Endothelial cell of umbilical vein (primary cell): ENCODE data around the gene TM9SF2. TPM values are rescaled to one million over a fixed set of nuclear protein-coding genes. Genes with fewer than 3 reads are reported as not detected.

Experiments
- BruUV-seq: library from RNA; stranded (reverse); fragments of 400-500 nt; replicated peaks from 2 replicates; lab custom pipeline; 2021; lab: Mats Ljungman, UMichigan
- CTCF ChIA-PET: fragments of 300-600, 350-600 bp; sonication (Branson Sonifier 250); formaldehyde crosslinking; loops from one replicate; lab custom pipeline; 2021; ENCODE audit warnings: antibody characterized with exemption, inconsistent platforms; lab: Charles Lee
- POLR2A ChIA-PET: fragments of 300-600, 350-600 bp; sonication (Branson Sonifier 250); formaldehyde crosslinking; loops from one replicate; lab custom pipeline; 2021; ENCODE audit warnings: antibody characterized with exemption, inconsistent platforms; lab: Charles Lee
- DNase-seq: peaks from one replicate; pipeline ENCODE4 v3.0.0-alpha.2; 2011; ENCODE audit warnings: low read depth, low spot score
- FAIRE-seq: peaks from 2 replicates; lab custom pipeline; 2011; peaks lifted over from hg19 to GRCh38; lab: Jason Lieb, UNC
- H2AFZ ChIP-seq: 2 replicates; pipeline ENCODE4 v1.6.0; 2012; ENCODE audit warnings: low read depth, low read length, control low read depth, inconsistent platforms
- H3K27ac ChIP-seq: 2 replicates; pipeline ENCODE4 v1.5.1; 2011; ENCODE audit warnings: low read depth, mild to moderate bottlenecking, control low read depth, low read length, moderate library complexity; ENCODE audit not compliant: insufficient read depth
- H3K27me3 ChIP-seq, 2 experiments: 2 replicates each; pipeline versions ENCODE4 v1.6.0 to v1.6.1; 2011; ENCODE audit warnings: low read length in 2 of 2, mixed read lengths in 1 of 2; ENCODE audit not compliant: control insufficient read depth in 2 of 2, insufficient read depth in 2 of 2
- H3K36me3 ChIP-seq, 2 experiments: 2 replicates in 1 of 2; 3 replicates in 1 of 2; pipeline ENCODE4 v1.5.1; 2011; ENCODE audit warnings: low read length in 2 of 2, mild to moderate bottlenecking in 1 of 2, moderate library complexity in 1 of 2; ENCODE audit not compliant: control insufficient read depth in 2 of 2, insufficient read depth in 2 of 2; ENCODE audit errors: extremely low read depth in 1 of 2
- H3K4me1 ChIP-seq: 3 replicates; pipeline ENCODE4 v1.5.1; 2011; ENCODE audit warnings: mild to moderate bottlenecking, low read length; ENCODE audit not compliant: control insufficient read depth, insufficient read depth; ENCODE audit errors: extremely low read depth
- H3K4me2 ChIP-seq: 2 replicates; pipeline ENCODE4 v1.6.1; 2011; ENCODE audit warnings: low read length, control low read depth, mixed read lengths; ENCODE audit not compliant: insufficient read depth
- H3K4me3 ChIP-seq, 3 experiments: fragments of 200-600 bp in 1 of 3; sonication (generic), shearing (Covaris generic) in 1 of 3; replicated peaks in 1 of 3; 2 replicates each; pipeline ENCODE4 v1.5.1; 2011 to 2016; ENCODE audit warnings: control low read depth in 3 of 3, low read length in 3 of 3, mild to moderate bottlenecking in 2 of 3, inconsistent platforms in 1 of 3, low read depth in 1 of 3, moderate library complexity in 1 of 3; ENCODE audit not compliant: insufficient read depth in 1 of 3
- H3K79me2 ChIP-seq: 2 replicates; pipeline ENCODE4 v1.6.0; 2012; ENCODE audit warnings: low read length, inconsistent platforms; ENCODE audit not compliant: control insufficient read depth, insufficient read depth
- H3K9ac ChIP-seq: replicated peaks from 2 replicates; pipeline ENCODE3; 2011; ENCODE audit warnings: low read length, control low read depth; ENCODE audit not compliant: insufficient read depth; ENCODE audit errors: extremely low read depth
- H3K9me1 ChIP-seq: replicated peaks from 3 replicates; pipeline ENCODE4 v1.6.0; 2011; ENCODE audit warnings: mild to moderate bottlenecking, low read length; ENCODE audit not compliant: control insufficient read depth, insufficient read depth; ENCODE audit errors: extremely low read depth
- H3K9me3 ChIP-seq: replicated peaks from 2 replicates; pipeline ENCODE4 v1.5.1; 2012; ENCODE audit warnings: low read length, inconsistent platforms; ENCODE audit not compliant: control insufficient read depth, insufficient read depth
- H4K20me1 ChIP-seq: replicated peaks from 2 replicates; pipeline ENCODE3; 2011; ENCODE audit warnings: mild to moderate bottlenecking, low read length; ENCODE audit not compliant: control insufficient read depth, insufficient read depth; ENCODE audit errors: extremely low read depth
- EZH2 ChIP-seq: IDR thresholded peaks from 2 replicates; pipeline ENCODE4 v1.6.1; 2012; ENCODE audit warnings: borderline replicate concordance, low read depth, mild to moderate bottlenecking, moderate library complexity, low read length, inconsistent platforms; ENCODE audit not compliant: severe bottlenecking
- FOS ChIP-seq: IDR thresholded peaks from 2 replicates; pipeline ENCODE4 v1.6.1; 2011; ENCODE audit warnings: mild to moderate bottlenecking, low read length, moderate library complexity, borderline replicate concordance; ENCODE audit not compliant: insufficient read depth
- GATA2 ChIP-seq: IDR thresholded peaks from 2 replicates; pipeline ENCODE4 v1.7.0; 2011; ENCODE audit warnings: low read depth, mild to moderate bottlenecking, moderate library complexity, mixed read lengths, low read length; ENCODE audit not compliant: insufficient read length, insufficient read depth
- JUN ChIP-seq: IDR thresholded peaks from 2 replicates; pipeline ENCODE4 v1.6.1; 2011; ENCODE audit warnings: borderline replicate concordance, low read depth; ENCODE audit not compliant: insufficient read length, insufficient read depth
- MAX ChIP-seq: IDR thresholded peaks from 2 replicates; pipeline ENCODE4 v1.6.1; 2011; ENCODE audit not compliant: insufficient read depth, insufficient read length
- MYC ChIP-seq: IDR thresholded peaks from one replicate; pipeline ENCODE4 v1.6.1; 2011; ENCODE audit warnings: mild to moderate bottlenecking, low read depth, low read length
- POLR2A ChIP-seq: IDR thresholded peaks from 2 replicates; pipeline ENCODE4 v1.6.1; 2012; ENCODE audit warnings: low read depth, mild to moderate bottlenecking, control low read depth, low read length
- POLR2AphosphoS5 ChIP-seq: IDR thresholded peaks from 2 replicates; pipeline ENCODE4 v1.6.1; 2012; ENCODE audit warnings: low read depth, mild to moderate bottlenecking, control low read depth, low read length, moderate library complexity; ENCODE audit not compliant: insufficient read depth
- dilution Hi-C: fragments of 300-500 bp; cut with MboI; formaldehyde crosslinking; loops from one replicate; pipeline ENCODE4 v1.15.0; 2019; ENCODE audit warnings: low sequenced_read_pairs; ENCODE audit not compliant: extremely low pct_ligation_motif_present
- intact Hi-C: fragments of 100-400 bp; cut with micrococcal nuclease; formaldehyde crosslinking; loops from one replicate; pipeline ENCODE4 v1.10.0; 2022
- polyA plus RNA-seq, 4 experiments: library from polyadenylated mRNA; depleted of rRNA in 3 of 4; stranded (reverse) in 3 of 4; unstranded in 1 of 4; fragments of >200 nt; gene quantifications; 2 replicates each; pipeline versions ENCODE4 v1.2.1 to v1.2.3, GENCODE V29; 2011 to 2012; ENCODE audit warnings: missing spikeins in 1 of 4
- total RNA-seq: library from RNA; stranded (reverse); gene quantifications from 2 replicates; pipeline ENCODE4 v1.2.3, GENCODE V29; 2021
- TF ChIP-seq, protein P1 (sequence below), 2 donors: IDR thresholded peaks; 1 replicate in 1 of 2; 2 replicates in 1 of 2; pipeline ENCODE4 v1.5.1; 2011; ENCODE audit warnings: low read length in 2 of 2, mild to moderate bottlenecking in 2 of 2, moderate library complexity in 2 of 2, control low read depth in 1 of 2, inconsistent platforms in 1 of 2, low read depth in 1 of 2; ENCODE audit not compliant: insufficient read depth in 1 of 2; ENCODE audit errors: extremely low read depth in 1 of 2

The TM9SF2 gene
- total and polyA plus RNA-seq, 2 donors (not counting 3 experiments of a cell fraction or from before 2014, with no cell fraction given) = 76.0 to 90.0 TPM

DNA sequence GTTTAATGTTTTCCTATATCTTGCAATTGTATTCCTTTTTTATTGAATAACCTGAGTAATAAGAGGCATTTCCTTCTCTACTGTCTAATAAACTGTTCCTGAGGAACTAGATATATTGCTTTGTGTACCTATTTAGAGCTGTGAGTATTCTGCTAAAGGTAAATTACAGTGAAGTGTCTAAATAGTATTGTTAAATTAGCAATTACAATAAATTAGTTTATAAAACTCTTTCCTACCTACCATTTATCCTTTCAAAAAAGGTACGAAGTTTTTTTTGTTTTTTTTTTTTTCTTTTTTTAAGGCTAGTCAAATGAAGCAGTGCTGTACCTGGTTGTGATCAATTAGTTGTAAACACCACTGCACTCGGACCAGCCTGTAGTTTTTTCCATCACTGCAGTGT lies 34.8 kb downstream of the TM9SF2 start:
- CTCF ChIA-PET = interaction anchor here (0.9 to 1.0 kb wide), 2 partner anchors 29 to 46 kb away, joined by 3 read pairs; no protein-coding TSS in a partner anchor
- BruUV-seq = no TSS peak
- Histone ChIP-seq H4K20me1 (no peaks in the 10 kb centered on the region), H3K27ac (no peak overlapping the region), H3K9me3 (no peaks in the 10 kb centered on the region), H3K79me2 (no peaks in the 10 kb centered on the region), H3K9me1 (no peaks in the 10 kb centered on the region), H3K27me3 (no peaks in the 10 kb centered on the region), H3K9ac (no peak overlapping the region), H2AFZ (no peak overlapping the region), H3K4me2 (no peak overlapping the region), H3K4me1 (peaks cover 7% of the 10 kb centered on the region), H3K4me3 (no peak overlapping the region), H3K36me3 (peaks cover 0 to 2% of the 10 kb centered on the region in 2 experiments)
- POLR2A ChIA-PET = no interaction called here
- FAIRE-seq = no peak
- intact Hi-C loops = no loop called here
- DNase-seq = no peak
- dilution Hi-C loops = no loop called here
- TF ChIP-seq GATA2 = no peak
- no peak for TF ChIP-seq POLR2A
- no peak for TF ChIP-seq POLR2AphosphoS5
- TF ChIP-seq EZH2 = no peak
- TF ChIP-seq JUN = no peak
- TF ChIP-seq MYC = no peak
- no peak for TF ChIP-seq MAX
- TF ChIP-seq, protein P1, sequence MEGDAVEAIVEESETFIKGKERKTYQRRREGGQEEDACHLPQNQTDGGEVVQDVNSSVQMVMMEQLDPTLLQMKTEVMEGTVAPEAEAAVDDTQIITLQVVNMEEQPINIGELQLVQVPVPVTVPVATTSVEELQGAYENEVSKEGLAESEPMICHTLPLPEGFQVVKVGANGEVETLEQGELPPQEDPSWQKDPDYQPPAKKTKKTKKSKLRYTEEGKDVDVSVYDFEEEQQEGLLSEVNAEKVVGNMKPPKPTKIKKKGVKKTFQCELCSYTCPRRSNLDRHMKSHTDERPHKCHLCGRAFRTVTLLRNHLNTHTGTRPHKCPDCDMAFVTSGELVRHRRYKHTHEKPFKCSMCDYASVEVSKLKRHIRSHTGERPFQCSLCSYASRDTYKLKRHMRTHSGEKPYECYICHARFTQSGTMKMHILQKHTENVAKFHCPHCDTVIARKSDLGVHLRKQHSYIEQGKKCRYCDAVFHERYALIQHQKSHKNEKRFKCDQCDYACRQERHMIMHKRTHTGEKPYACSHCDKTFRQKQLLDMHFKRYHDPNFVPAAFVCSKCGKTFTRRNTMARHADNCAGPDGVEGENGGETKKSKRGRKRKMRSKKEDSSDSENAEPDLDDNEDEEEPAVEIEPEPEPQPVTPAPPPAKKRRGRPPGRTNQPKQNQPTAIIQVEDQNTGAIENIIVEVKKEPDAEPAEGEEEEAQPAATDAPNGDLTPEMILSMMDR (IDR thresholded peaks at IDR 0.05; ENCODE audit: extremely low read depth in 1 of 2, insufficient read depth in 1 of 2, low read depth in 1 of 2, low read length in 2 of 2) = no peak
- TF ChIP-seq FOS = no peak
